Astrocyte (in vitro differentiated cells and primary cell): ENCODE data around the gene PRMT2. TPM values are rescaled to one million over a fixed set of nuclear protein-coding genes. Genes with fewer than 3 reads are reported as not detected.

Experiments used
- DNase-seq: peaks from one replicate; pipeline ENCODE4 v3.0.0-alpha.2; 2010; ENCODE audit warnings: low read depth
- FAIRE-seq: peaks from 2 replicates; lab custom pipeline; 2011; peaks lifted over from hg19 to GRCh38; lab: Jason Lieb, UNC
- H2AFZ ChIP-seq: 2 replicates; pipeline ENCODE4 v1.6.0; 2012; ENCODE audit warnings: low read depth, low read length, inconsistent platforms
- H3K27ac ChIP-seq: 2 replicates; pipeline ENCODE4 v1.5.1; 2011; ENCODE audit warnings: low read depth, low read length, inconsistent platforms
- H3K27me3 ChIP-seq: 2 replicates; pipeline ENCODE4 v1.6.0; 2011; ENCODE audit warnings: low read length, inconsistent platforms; ENCODE audit not compliant: insufficient read depth
- H3K36me3 ChIP-seq: 2 replicates; pipeline ENCODE4 v1.5.1; 2011; ENCODE audit warnings: low read length, inconsistent platforms; ENCODE audit not compliant: insufficient read depth
- H3K4me1 ChIP-seq: 2 replicates; pipeline ENCODE4 v1.5.1; 2011; ENCODE audit warnings: low read length, inconsistent platforms; ENCODE audit not compliant: insufficient read depth
- H3K4me2 ChIP-seq: 2 replicates; pipeline ENCODE4 v1.6.0; 2012; ENCODE audit warnings: low read length, inconsistent platforms
- H3K4me3 ChIP-seq: 2 replicates; pipeline ENCODE4 v1.5.1; 2011; ENCODE audit warnings: low read depth, mild to moderate bottlenecking, low read length, inconsistent platforms; ENCODE audit not compliant: insufficient read depth
- H3K79me2 ChIP-seq: 2 replicates; pipeline ENCODE4 v1.6.0; 2012; ENCODE audit warnings: mild to moderate bottlenecking, low read length, inconsistent platforms; ENCODE audit not compliant: insufficient read depth
- H3K9ac ChIP-seq: 2 replicates; pipeline ENCODE4 v1.6.0; 2012; ENCODE audit warnings: mild to moderate bottlenecking, low read length, inconsistent platforms
- H3K9me3 ChIP-seq: 2 replicates; pipeline ENCODE4 v1.5.1; 2012; ENCODE audit warnings: low read depth, mild to moderate bottlenecking, low read length, inconsistent platforms; ENCODE audit not compliant: insufficient read depth
- H4K20me1 ChIP-seq: 2 replicates; pipeline ENCODE4 v1.6.0; 2012; ENCODE audit warnings: low read length, inconsistent platforms; ENCODE audit not compliant: insufficient read depth
- H3K27ac Mint-ChIP-seq: one replicate; pipeline ENCODE4 v1.8.0; 2021; ENCODE audit warnings: mild to moderate bottlenecking, mixed read lengths; ENCODE audit not compliant: unreplicated experiment
- H3K27me3 Mint-ChIP-seq: one replicate; pipeline ENCODE4 v1.8.0; 2021; ENCODE audit warnings: low read depth, mixed read lengths; ENCODE audit not compliant: unreplicated experiment
- H3K36me3 Mint-ChIP-seq: one replicate; pipeline ENCODE4 v1.8.0; 2021; ENCODE audit warnings: low read depth, mixed read lengths; ENCODE audit not compliant: unreplicated experiment
- H3K4me1 Mint-ChIP-seq: one replicate; pipeline ENCODE4 v1.8.0; 2021; ENCODE audit warnings: low read depth, mixed read lengths; ENCODE audit not compliant: unreplicated experiment
- H3K4me3 Mint-ChIP-seq: one replicate; pipeline ENCODE4 v1.8.0; 2021; ENCODE audit warnings: mild to moderate bottlenecking, moderate library complexity, mixed read lengths; ENCODE audit not compliant: unreplicated experiment
- H3K9me3 Mint-ChIP-seq: one replicate; pipeline ENCODE4 v1.8.0; 2021; ENCODE audit warnings: mild to moderate bottlenecking, mixed read lengths; ENCODE audit not compliant: unreplicated experiment
- EZH2 ChIP-seq: IDR thresholded peaks from 2 replicates; pipeline ENCODE4 v1.6.1; 2012; ENCODE audit warnings: mild to moderate bottlenecking, low read length, inconsistent platforms; ENCODE audit not compliant: insufficient read depth
- total RNA-seq: library from RNA; stranded (reverse); gene quantifications from 2 replicates; pipeline ENCODE4 v1.2.1, GENCODE V29; 2021
- TF ChIP-seq, protein P1 (sequence below): IDR thresholded peaks from 2 replicates; pipeline ENCODE4 v1.5.1; 2011; ENCODE audit warnings: low read depth, mild to moderate bottlenecking, inconsistent platforms, low read length, moderate library complexity; ENCODE audit not compliant: insufficient read depth

PRMT2 gene
- total RNA-seq, 1 donor from 2014 or later, result 106 TPM

DNA sequence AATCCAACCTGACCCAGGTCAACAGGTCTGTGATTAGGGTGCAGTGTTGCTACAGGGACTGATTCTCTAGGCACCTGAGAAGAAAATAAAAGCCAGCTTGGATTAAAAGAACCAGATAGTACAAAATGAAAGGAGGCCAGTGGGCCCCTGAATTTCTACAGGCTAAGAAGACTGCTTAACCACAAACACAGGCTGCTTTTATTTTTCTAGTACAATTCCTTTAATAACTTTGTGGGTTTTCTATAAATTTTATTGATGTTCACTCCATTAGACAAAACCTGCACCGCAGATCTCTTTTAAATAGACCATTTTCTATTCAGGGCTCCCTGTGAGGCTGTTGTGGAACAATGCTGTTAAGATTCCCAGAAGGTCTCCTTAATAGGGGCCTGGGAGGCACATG, 9.7 kb upstream of the PRMT2 start:
- Histone ChIP-seq H4K20me1 (no peaks in the 10 kb centered on the region), H3K79me2 (no peaks in the 10 kb centered on the region), H3K27ac (no peak overlapping the region), H3K4me1 (peaks cover 6% of the 10 kb centered on the region), H3K4me2 (no peak overlapping the region), H3K9me3 (peaks cover 10% of the 10 kb centered on the region), H3K27me3 (peaks cover 2% of the 10 kb centered on the region), H3K36me3 (no peaks in the 10 kb centered on the region), H3K9ac (no peak overlapping the region), H2AFZ (no peak overlapping the region), H3K4me3 (no peak overlapping the region)
- Mint-ChIP-seq H3K36me3 (peaks cover 6% of the 10 kb centered on the region), H3K9me3 (peaks cover 22% of the 10 kb centered on the region), H3K4me3 (no peak overlapping the region), H3K27me3 (no peaks in the 10 kb centered on the region), H3K27ac (no peak overlapping the region), H3K4me1 (peaks cover 9% of the 10 kb centered on the region)
- FAIRE-seq, result no peak
- TF ChIP-seq EZH2, result no peak
- TF ChIP-seq, protein P1, sequence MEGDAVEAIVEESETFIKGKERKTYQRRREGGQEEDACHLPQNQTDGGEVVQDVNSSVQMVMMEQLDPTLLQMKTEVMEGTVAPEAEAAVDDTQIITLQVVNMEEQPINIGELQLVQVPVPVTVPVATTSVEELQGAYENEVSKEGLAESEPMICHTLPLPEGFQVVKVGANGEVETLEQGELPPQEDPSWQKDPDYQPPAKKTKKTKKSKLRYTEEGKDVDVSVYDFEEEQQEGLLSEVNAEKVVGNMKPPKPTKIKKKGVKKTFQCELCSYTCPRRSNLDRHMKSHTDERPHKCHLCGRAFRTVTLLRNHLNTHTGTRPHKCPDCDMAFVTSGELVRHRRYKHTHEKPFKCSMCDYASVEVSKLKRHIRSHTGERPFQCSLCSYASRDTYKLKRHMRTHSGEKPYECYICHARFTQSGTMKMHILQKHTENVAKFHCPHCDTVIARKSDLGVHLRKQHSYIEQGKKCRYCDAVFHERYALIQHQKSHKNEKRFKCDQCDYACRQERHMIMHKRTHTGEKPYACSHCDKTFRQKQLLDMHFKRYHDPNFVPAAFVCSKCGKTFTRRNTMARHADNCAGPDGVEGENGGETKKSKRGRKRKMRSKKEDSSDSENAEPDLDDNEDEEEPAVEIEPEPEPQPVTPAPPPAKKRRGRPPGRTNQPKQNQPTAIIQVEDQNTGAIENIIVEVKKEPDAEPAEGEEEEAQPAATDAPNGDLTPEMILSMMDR, result no peak
- no peak for DNase-seq

DNA sequence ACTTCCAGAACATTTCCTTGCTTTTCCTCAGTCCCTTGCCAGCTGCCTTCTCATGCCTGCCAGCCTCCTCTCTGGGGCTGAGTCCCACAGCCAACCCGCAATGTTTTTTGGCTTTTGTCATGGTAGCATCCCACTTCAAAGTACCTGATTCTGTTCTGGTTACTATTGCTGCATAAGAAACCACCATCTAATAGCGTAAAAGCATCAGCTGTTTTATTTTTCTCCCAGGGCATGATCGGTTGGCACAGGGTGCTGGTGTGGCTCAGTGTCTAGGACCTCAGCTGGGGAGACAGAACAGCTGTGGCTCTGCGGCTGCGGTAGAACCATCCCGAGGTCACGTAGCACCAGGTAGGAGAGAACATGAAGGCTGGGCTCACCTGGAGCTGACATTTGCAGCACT, 8.9 kb upstream of the PRMT2 start:
- Mint-ChIP-seq H3K27ac (no peak overlapping the region), H3K9me3 (peaks cover 23% of the 10 kb centered on the region)

DNA sequence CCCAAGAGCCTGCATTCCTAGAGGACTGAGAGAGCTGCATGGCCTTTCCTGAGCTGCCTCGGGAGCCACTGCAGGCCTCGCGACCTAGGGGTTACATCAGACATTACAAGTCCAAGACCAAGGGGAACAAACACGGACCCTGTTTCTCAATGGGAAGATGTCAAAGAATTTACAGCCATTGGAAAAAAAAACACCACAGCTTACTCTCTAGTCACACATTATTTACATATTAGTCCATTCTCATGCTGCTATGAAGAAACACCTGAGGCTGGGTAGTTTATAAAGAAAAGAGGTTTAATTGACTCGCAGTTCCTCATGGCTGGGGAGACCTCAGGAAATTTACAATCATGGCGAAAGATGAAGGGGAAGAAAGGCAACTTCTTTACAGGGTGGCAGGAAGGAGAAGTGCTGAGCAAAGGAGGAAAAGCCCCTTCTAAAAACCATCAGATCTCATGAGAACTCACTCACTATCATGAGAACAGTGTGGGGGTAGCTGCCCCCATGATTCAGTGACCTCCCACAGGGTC, 8.4 kb upstream of the PRMT2 start:
- H3K4me3 Mint-ChIP-seq, result no peak overlapping the region
- no peaks in the 10 kb centered on the region for H4K20me1 ChIP-seq
- H3K4me3 ChIP-seq, result no peak overlapping the region
- no peak for TF ChIP-seq EZH2
- TF ChIP-seq, protein P1, result no peak
- H3K9me3 ChIP-seq, result peaks cover 10% of the 10 kb centered on the region
- no peaks in the 10 kb centered on the region for H3K79me2 ChIP-seq
- H3K27me3 Mint-ChIP-seq, result no peaks in the 10 kb centered on the region
- peaks cover 23% of the 10 kb centered on the region for H3K9me3 Mint-ChIP-seq
- peaks cover 6% of the 10 kb centered on the region for H3K36me3 Mint-ChIP-seq
- no peak overlapping the region for H3K9ac ChIP-seq
- no peak overlapping the region for H2AFZ ChIP-seq
- no peaks in the 10 kb centered on the region for H3K4me1 ChIP-seq
- H3K4me1 Mint-ChIP-seq, result no peaks in the 10 kb centered on the region
- no peak overlapping the region for H3K27ac ChIP-seq
- FAIRE-seq, result no peak
- H3K4me2 ChIP-seq, result no peak overlapping the region
- no peak overlapping the region for H3K27ac Mint-ChIP-seq
- no peaks in the 10 kb centered on the region for H3K36me3 ChIP-seq
- DNase-seq, result no peak
- H3K27me3 ChIP-seq, result peaks cover 2% of the 10 kb centered on the region

More for the DNA sequence above, 8.9 kb upstream of the PRMT2 start:
- Histone ChIP-seq H2AFZ (no peak overlapping the region), H3K9ac (no peak overlapping the region), H3K4me2 (no peak overlapping the region), H3K27me3 (peaks cover 2% of the 10 kb centered on the region), H3K4me1 (peaks cover 4% of the 10 kb centered on the region), H3K9me3 (peaks cover 10% of the 10 kb centered on the region), H3K4me3 (no peak overlapping the region), H4K20me1 (no peaks in the 10 kb centered on the region), H3K79me2 (no peaks in the 10 kb centered on the region), H3K36me3 (no peaks in the 10 kb centered on the region), H3K27ac (no peak overlapping the region)
- FAIRE-seq (no peak), DNase-seq (no peak)
- Mint-ChIP-seq H3K4me3 (no peak overlapping the region), H3K36me3 (peaks cover 6% of the 10 kb centered on the region), H3K27me3 (no peaks in the 10 kb centered on the region), H3K4me1 (peaks cover 4% of the 10 kb centered on the region)
- TF ChIP-seq, protein P1, result no peak
- TF ChIP-seq EZH2, result no peak
